SH-SY5Y (cell line): ENCODE results near the gene SURF2.

Experiments
- GATA2 ChIP-seq: IDR thresholded peaks from 2 replicates; pipeline ENCODE4 v1.6.1; 2011; ENCODE audit warnings: mild to moderate bottlenecking, low read depth, low read length
- GATA3 ChIP-seq: IDR thresholded peaks from 2 replicates; pipeline ENCODE4 v1.6.1; 2011; ENCODE audit warnings: low read depth, mild to moderate bottlenecking, low read length, moderate library complexity

GRCh38 chr9:133403766-133404453, 47.6 kb downstream of the SURF2 start:
- TF ChIP-seq GATA3 (no peak), GATA2 (no peak)
